SJCRH30 (cell line): ENCODE results near the gene POLD1. TPM values are rescaled to one million over a fixed set of nuclear protein-coding genes. Genes with fewer than 3 reads are reported as not detected.
A peak's percentile ranks its signal among the peaks of the same experiment; 100 is the strongest.
"Not testable (repeated sequence)": the region's sequence is repeated elsewhere in the genome, so short reads cannot be mapped to it uniquely, and the experiment has no call there.

Experiments used
- DNase-seq, 2 experiments: peaks; one replicate each; pipeline ENCODE4 v3.0.0-alpha.2; 2015 to 2020
- H3K27ac ChIP-seq: fragments of 250-450 bp; sonication (Bioruptor Pico); 2 replicates; pipeline ENCODE4 v1.5.1; 2020; ENCODE audit warnings: mild to moderate bottlenecking, moderate library complexity
- H3K27me3 ChIP-seq: fragments of 250-450 bp; sonication (Bioruptor Pico); 2 replicates; pipeline ENCODE4 v1.5.1; 2020; ENCODE audit warnings: mild to moderate bottlenecking, moderate library complexity
- H3K36me3 ChIP-seq: fragments of 250-450 bp; sonication (Bioruptor Pico); 2 replicates; pipeline ENCODE4 v1.5.1; 2020; ENCODE audit warnings: mild to moderate bottlenecking, moderate library complexity
- H3K4me1 ChIP-seq: fragments of 250-450 bp; sonication (Bioruptor Pico); 2 replicates; pipeline ENCODE4 v1.5.1; 2020; ENCODE audit warnings: mild to moderate bottlenecking, moderate library complexity
- H3K4me3 ChIP-seq: fragments of 250-450 bp; sonication (Bioruptor Pico); 2 replicates; pipeline ENCODE4 v1.5.1; 2020; ENCODE audit warnings: mild to moderate bottlenecking, moderate library complexity
- H3K9me3 ChIP-seq: fragments of 250-450 bp; sonication (Bioruptor Pico); replicated peaks from 2 replicates; pipeline ENCODE4 v1.5.1; 2020; ENCODE audit warnings: mild to moderate bottlenecking, moderate library complexity
- total RNA-seq: library from RNA; depleted of rRNA; stranded (reverse); fragments of >200 nt; shearing (Covaris generic); gene quantifications from 2 replicates; pipeline ENCODE4 v1.2.3, GENCODE V29; 2014

POLD1 gene
- total RNA-seq, 1 experiment from 2014 or later, result 75.2 TPM

DNA sequence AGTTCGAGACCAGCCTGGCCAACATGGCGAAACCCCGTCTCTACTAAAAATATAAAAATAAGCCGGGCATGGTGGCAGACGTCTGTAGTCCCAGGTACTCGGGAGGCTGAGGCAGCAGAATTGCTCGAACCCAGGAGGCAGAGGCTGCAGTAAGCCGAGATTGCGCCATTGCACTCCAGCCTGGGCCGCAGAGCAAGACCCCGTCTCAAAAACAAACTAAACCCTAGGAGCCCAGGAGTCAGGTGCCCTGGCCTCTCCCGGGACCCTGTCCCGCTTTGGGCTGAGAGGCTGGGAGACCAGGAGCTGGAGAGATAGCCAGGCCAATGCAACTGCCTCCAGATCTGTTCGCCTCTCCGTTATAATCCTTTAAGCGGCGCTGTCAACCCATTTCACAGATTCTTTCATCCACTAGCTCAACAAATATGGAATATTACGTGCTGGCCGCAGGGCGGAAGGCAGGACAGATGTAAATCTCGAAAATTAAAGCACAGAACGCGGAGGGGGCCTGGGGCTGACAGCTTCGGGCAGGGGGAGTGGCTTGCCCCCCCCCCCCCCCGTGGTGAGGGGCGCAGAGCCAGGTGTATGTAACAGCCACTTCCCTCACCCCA, 43.3 kb downstream of the POLD1 start:
- DNase-seq, result no peak
- H3K27ac ChIP-seq, result no peak overlapping the region
- 0 out of 2 replicates have a peak, but pooled peaks cover 3% of the 10 kb centered on the region for H3K4me1 ChIP-seq
- no peaks in the 10 kb centered on the region for H3K36me3 ChIP-seq
- no peaks in the 10 kb centered on the region for H3K27me3 ChIP-seq
- no peak overlapping the region for H3K4me3 ChIP-seq
- no peaks in the 10 kb centered on the region for H3K9me3 ChIP-seq

DNA sequence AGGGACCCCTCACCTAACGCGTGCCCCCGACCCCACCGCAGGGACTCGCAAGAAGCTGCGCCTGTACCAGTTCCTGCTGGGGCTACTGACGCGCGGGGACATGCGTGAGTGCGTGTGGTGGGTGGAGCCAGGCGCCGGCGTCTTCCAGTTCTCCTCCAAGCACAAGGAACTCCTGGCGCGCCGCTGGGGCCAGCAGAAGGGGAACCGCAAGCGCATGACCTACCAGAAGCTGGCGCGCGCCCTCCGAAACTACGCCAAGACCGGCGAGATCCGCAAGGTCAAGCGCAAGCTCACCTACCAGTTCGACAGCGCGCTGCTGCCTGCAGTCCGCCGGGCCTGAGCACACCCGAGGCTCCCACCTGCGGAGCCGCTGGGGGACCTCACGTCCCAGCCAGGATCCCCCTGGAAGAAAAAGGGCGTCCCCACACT, 43.9 kb downstream of the POLD1 start:
- Histone ChIP-seq H3K27ac (no peak overlapping the region), H3K27me3 (no peaks in the 10 kb centered on the region), H3K36me3 (no peaks in the 10 kb centered on the region), H3K9me3 (no peaks in the 10 kb centered on the region), H3K4me3 (no peak overlapping the region), H3K4me1 (0 out of 2 replicates have a peak, but pooled peaks cover 4% of the 10 kb centered on the region)
- DNase-seq, result no peak

DNA sequence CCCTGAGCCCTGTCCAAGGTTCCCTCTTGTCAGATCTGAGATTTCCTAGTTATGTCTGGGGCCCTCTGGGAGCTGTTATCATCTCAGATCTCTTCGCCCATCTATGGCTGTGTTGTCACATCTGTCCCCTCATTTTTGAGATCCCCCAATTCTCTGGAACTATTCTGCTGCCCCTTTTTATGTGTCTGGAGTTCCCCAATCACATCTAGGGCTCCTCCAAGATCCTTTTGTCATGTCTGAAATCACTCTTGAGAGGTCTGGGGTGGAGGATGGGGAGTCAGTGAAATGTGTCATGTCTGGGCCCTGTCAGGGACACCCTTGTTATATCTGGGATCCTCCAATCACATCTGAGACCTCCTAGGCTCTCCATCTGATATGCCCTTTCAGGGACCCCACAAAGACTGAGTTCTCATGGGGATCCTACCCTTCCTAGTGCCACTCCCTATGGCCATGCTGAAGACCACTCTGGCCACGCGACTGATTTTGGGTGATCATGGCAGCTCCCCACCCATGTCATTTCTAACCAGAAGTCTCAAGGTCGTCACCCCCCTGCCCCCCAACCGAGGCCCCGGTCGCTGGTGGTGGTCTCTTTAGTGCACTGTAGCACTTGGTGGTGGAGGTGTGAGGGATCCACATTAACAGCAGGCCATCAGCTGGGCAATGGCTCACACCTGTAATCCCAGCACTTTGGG, 44.8 kb downstream of the POLD1 start:
- DNase-seq, result no peak
- Histone ChIP-seq H3K9me3 (no peaks in the 10 kb centered on the region), H3K4me1 (peaks cover 11% of the 10 kb centered on the region; the same call in 1 of the 2 replicates), H3K27me3 (no peaks in the 10 kb centered on the region), H3K36me3 (no peaks in the 10 kb centered on the region), H3K4me3 (no peak overlapping the region), H3K27ac (no peak overlapping the region)

DNA sequence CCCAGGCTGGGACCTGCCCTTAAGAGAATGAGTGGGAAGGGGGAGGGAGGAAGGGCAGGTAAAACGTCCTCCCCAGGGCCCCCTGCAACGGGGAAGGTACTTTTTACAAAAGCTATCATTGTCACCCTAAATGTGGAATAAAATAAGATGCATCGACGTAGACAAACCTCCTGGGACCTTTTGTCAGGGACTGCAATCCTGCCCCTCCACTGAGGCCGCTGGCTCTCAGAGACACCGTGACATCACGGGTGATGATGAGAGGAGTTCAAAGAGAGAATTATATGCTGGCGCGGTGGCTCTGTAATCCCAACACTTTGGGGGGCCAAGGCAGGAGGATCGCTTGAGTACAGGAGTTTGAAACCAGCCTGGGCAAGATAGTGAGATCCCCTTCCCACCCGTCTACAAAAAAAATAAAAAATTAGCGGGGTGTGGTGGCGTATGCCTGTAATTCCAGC, 46.8 kb downstream of the POLD1 start:
- Histone ChIP-seq H3K27ac (peak overlapping the region; percentile 96), H3K36me3 (no peaks in the 10 kb centered on the region), H3K4me1 (peaks cover 25% of the 10 kb centered on the region), H3K4me3 (peak overlapping the region; percentile 67), H3K9me3 (no peaks in the 10 kb centered on the region), H3K27me3 (no peaks in the 10 kb centered on the region)
- no peak for DNase-seq

DNA sequence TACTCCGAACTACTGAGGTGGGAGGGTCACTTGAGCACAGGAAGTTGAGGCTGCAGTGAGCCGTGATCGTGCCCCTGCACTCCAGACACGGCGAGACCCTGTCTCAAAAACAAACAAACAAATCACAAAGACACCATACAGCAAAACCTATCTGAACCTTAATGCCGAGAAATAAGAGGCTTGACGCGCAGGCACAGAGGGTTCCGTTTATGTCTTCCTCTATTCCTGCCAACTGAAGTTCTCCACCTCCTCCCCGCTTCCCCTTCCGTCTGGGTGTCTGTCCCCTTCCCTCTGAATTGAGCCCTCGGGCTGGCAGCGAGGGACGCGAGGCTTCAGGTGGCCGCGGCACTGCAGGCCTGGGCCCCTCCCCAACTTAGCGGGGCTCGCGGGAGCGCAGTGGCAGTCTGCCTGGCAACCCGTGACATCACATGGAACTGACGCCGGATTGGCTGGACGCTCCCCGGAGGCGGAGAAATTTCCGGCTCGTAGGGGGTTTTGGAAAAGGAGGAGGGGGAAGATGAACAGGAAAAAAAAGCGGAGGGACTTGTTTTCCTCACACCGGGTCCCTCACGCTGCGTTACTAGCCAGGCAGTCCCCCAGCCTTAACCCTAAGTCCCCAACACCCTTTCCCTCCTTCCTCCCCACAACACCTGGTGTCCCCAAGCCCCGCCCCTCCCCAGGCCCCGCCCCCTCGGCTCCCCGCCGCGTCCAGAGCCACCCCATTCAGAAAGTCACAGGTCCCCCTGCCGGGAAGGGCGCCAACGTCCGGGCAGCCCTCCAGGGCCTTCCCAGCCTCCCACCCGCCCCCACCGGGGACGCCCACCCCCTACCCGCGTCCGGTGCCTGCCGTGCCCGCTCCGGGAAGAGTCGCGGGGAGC, 47.4 kb downstream of the POLD1 start:
- Histone ChIP-seq H3K27me3 (no peaks in the 10 kb centered on the region), H3K27ac (peak overlapping the region; percentile 96), H3K36me3 (no peaks in the 10 kb centered on the region), H3K9me3 (no peaks in the 10 kb centered on the region), H3K4me1 (peaks cover 25% of the 10 kb centered on the region), H3K4me3 (peak overlapping the region; percentile 67)
- DNase-seq, result peak; percentile 89 to 93

DNA sequence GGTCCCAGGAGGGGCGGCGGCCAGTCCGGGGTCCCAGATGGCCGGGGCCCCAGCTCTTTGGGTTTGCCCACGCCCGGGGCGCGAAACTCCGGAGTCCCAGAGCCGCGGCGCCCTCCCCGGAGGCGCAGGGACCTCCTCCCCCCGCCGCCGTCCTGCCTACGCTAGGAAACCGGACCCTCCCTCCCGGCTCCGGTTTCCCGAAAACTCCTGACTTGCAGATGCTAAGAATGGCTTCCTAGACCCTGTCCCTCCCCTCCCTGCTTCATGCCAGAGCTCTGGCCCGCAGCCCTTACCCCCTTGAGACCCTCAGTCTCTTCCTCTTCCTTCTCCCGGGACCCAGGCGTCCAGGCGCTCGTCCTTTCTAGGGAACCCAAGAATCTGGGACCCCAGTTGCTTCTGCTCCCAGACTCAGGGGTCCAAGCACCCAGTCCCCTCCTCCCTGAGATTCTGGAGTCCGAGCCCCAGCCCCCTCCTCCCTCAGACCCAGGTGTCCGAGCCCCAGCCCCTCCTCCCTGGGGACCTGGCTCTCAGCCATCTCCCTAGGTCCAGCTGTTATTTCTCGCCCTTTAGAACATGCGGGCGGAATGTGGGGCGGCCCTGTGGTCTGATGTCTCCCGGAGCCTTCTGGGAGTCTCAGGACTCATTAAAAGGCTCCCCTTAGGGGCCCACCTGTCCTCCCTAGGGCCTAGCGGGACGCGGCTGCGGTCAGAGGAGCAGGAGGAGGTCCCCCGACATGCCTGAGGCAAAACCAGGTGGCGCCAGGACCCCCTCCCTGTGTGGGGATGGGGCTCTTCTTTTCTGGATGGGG, 48.3 kb downstream of the POLD1 start, which contains the start of gene MYBPC2:
Gene MYBPC2, plus strand, starts transcription at position 672 of the 808 bp plus-strand sequence. Its CDS starts 62 bp downstream, at position 734.
- H3K4me1 ChIP-seq, result peaks cover 25% of the 10 kb centered on the region
- no peaks in the 10 kb centered on the region for H3K27me3 ChIP-seq
- peak; percentile 98 to 99 for DNase-seq
- peak within 1 kb of the TSS; percentile 96 for H3K27ac ChIP-seq
- peak within 1 kb of the TSS; percentile 67 for H3K4me3 ChIP-seq
- no peaks in the 10 kb centered on the region for H3K36me3 ChIP-seq
- no peaks in the 10 kb centered on the region for H3K9me3 ChIP-seq

DNA sequence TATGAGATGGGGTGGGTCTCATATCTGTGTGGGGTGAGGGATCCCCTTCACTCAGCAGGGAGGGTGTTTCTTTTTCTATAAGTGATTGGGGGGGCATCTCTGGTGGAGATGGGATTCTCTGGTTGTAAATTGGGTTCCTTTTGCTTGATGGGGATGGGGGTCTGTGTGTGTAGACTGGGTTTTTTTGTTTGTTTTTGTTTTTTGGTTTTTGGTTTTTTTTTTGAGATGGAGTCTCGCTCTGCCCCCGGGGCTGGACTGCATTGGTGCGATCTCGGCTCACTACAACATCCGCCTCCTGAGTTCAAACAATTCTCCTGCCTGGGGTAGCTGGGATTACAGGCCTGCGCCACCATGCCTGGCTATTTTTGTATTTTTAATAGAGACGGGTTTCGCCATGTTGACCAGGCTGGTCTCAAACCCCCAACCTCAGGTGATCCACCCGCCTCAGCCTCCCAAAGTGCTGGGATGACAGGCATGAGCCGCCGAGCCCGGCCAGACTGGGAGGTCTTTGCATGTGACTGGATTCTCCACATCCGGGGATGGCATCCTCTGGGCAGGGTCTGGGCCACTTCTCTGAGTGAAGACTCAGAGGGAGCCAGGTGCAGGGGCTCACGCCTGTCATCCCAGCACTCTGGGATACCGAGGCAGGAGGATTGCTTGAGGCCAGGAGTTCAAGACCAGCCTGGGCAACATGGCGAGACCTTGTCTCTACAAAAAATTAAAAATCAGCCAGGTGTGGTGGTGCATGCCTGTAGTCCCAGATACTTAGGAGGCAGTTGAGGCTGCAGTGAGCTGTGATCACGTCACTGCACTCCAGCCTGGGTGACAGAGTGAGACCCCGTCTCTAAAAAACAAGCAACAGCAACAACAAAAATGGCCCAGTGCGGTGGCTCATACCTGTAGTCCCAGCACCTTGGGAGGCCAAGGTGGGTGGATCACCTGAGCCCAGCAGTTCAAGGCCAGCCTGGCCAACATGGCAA, 49.3 kb downstream of the POLD1 start:
- H3K9me3 ChIP-seq, result no peaks in the 10 kb centered on the region
- H3K4me1 ChIP-seq, result peaks cover 25% of the 10 kb centered on the region
- H3K4me3 ChIP-seq, result peak overlapping the region; percentile 67
- no peaks in the 10 kb centered on the region for H3K27me3 ChIP-seq
- H3K36me3 ChIP-seq, result no peaks in the 10 kb centered on the region
- peak; percentile 77 to 84 for DNase-seq
- peak overlapping the region; percentile 96 for H3K27ac ChIP-seq

DNA sequence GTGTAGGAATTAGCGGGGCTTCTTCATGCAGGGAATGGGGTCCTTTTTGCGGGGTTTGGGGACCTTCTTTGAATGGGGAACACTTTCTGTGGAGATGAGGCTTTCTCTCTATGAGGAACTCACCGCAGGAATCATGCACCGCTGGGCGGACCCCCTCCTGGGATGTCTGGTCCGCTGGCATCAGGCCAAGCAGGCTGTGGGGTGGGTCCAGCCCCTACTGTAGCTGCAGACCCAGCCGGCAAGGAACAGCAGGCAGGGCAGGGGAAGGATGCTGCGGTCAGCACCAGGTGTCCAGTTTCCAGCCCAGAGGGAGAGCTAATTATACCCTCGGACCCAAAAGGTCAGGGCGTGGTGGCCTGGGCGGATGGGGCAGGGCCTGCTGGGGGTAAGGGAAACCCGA, 50.4 kb downstream of the POLD1 start:
- Histone ChIP-seq H3K27me3 (no peaks in the 10 kb centered on the region), H3K9me3 (no peaks in the 10 kb centered on the region), H3K4me3 (peak overlapping the region; percentile 67; the same call in 1 of the 2 replicates), H3K27ac (peak overlapping the region; percentile 96), H3K36me3 (no peaks in the 10 kb centered on the region), H3K4me1 (peaks cover 25% of the 10 kb centered on the region)
- peak; percentile 94 to 95 for DNase-seq

DNA sequence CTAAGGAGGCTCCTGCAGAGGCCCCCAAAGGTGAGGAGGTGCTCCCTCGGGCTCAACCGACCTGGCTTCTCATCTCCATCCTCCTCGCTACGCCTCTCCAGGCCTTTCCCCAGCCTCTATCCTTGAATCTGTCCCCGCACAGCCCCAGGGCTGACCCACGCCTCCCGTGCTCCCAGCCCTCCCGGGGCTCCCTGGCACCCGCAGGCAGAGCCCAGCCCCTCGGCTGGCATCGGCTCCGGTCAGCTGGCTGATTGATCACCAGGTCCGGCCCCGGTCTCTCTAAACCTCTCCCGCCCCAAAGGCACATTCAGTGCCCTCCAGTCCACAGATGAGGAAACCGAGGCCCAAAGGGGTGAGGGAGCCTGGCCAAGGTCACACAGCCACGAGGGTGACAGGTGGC, 51.1 kb downstream of the POLD1 start:
- Histone ChIP-seq H3K36me3 (no peaks in the 10 kb centered on the region), H3K27me3 (no peaks in the 10 kb centered on the region), H3K27ac (no peak overlapping the region; the same call in 1 of the 2 replicates), H3K4me1 (peaks cover 25% of the 10 kb centered on the region), H3K9me3 (no peaks in the 10 kb centered on the region), H3K4me3 (no peak overlapping the region)
- peak in 1 of 2 experiments; percentile 31 for DNase-seq

DNA sequence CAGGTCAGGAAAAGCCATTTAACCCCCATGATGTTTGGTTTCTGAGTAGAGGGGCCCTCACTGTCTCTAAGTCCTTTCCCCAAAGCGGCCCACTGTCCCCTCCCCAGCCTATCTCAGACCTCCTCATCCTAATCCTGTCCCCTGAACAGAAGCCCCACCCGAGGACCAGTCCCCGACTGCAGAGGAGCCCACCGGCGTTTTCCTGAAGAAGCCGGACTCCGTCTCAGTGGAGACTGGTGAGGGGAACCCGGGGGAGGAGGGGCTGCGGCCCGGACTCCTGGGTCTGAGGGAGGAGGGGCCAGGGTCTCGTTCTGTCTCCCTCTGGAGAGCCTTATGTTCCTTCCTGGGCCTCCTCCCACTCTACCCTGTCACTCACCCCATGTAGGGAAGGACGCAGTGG, 51.5 kb downstream of the POLD1 start:
- Histone ChIP-seq H3K27ac (no peak overlapping the region), H3K4me3 (no peak overlapping the region), H3K9me3 (no peaks in the 10 kb centered on the region), H3K27me3 (no peaks in the 10 kb centered on the region), H3K36me3 (no peaks in the 10 kb centered on the region), H3K4me1 (peaks cover 25% of the 10 kb centered on the region)
- no peak for DNase-seq

DNA sequence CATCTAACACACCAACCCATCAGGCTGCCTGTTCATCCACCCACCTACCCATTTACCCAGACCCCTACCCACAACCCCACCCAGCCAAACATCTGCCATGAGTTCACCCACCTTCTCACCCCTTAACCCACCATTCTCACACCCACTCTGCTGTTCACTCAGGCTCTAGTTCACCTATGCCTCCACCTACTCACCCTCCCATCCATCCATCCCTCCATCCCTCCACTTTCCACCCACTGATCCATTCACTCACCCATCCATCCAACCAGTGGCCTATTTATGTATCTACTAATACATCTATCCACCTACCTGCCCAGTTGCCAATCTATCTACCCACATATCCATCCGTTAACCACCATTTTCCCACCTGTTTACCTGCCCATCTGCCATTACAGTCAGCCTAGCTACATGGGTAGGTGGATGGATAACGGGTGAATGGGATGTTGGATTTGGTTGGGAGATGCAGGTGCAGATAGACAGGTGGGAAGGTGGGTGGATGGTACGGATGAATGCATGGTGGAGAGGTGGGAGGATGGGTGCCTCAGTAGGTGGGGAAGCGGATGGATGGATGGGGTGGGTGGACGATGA, 53.8 kb downstream of the POLD1 start:
- no peaks in the 10 kb centered on the region for H3K9me3 ChIP-seq
- no peaks in the 10 kb centered on the region for H3K27me3 ChIP-seq
- H3K4me3 ChIP-seq, result no peak overlapping the region
- DNase-seq, result no peak
- H3K27ac ChIP-seq, result no peak overlapping the region
- H3K4me1 ChIP-seq, result peaks cover 21% of the 10 kb centered on the region
- no peaks in the 10 kb centered on the region for H3K36me3 ChIP-seq

DNA sequence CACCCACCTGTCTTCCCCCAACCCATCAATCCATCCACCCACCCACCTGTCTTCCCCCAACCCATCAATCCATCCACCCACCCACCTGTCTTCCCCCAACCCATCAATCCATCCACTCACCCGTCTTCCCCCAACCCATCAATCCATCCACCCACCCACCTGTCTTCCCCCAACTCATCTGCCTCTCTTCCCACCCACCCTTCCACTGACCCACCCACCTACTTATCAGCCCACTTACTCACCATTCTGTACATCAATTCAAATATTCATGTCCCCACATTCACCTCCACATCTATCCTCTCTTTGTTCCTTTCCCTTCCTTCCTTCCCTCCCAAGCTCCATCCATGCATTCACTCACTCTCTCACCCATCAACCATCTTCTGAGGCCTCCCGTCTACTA, 55.0 kb downstream of the POLD1 start:
- H3K36me3 ChIP-seq, H3K9me3 ChIP-seq, DNase-seq, H3K27ac ChIP-seq, H3K27me3 ChIP-seq, H3K4me3 ChIP-seq: not testable (repeated sequence)
- H3K4me1 ChIP-seq, result peaks cover 11% of the 10 kb centered on the region

DNA sequence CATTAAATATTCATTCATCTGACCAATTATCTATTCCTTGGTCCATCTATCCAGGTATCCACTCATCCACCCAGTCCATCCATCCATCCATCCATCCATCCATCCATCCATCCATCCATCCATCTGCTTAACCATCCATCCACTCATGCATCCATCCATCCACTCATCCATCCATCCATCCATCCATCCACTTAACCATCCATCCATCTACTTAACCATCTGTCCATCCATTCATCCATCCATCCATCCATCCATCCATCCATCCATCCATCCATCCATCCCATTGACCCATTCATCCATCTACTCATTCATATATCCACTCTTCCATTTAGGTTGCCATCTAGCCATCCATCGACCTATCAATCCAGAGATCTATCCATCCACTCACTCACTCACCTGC, 59.9 kb downstream of the POLD1 start:
- no peak overlapping the region for H3K4me3 ChIP-seq
- no peaks in the 10 kb centered on the region for H3K27me3 ChIP-seq
- H3K9me3 ChIP-seq, result no peaks in the 10 kb centered on the region; the same call in 1 of the 2 replicates
- no peak for DNase-seq
- no peaks in the 10 kb centered on the region for H3K4me1 ChIP-seq
- no peaks in the 10 kb centered on the region for H3K36me3 ChIP-seq
- no peak overlapping the region for H3K27ac ChIP-seq
